HUDEP-2 (cell line): ENCODE data around the gene GRM3.

ENCODE experiments used
- DNase-seq, 76 experiments: peaks; one replicate each; lab custom pipeline; 2025; ENCODE audit not compliant: unreplicated experiment in 76 of 76; lab: John Stamatoyannopoulos, UW

The GRM3 gene

DNA sequence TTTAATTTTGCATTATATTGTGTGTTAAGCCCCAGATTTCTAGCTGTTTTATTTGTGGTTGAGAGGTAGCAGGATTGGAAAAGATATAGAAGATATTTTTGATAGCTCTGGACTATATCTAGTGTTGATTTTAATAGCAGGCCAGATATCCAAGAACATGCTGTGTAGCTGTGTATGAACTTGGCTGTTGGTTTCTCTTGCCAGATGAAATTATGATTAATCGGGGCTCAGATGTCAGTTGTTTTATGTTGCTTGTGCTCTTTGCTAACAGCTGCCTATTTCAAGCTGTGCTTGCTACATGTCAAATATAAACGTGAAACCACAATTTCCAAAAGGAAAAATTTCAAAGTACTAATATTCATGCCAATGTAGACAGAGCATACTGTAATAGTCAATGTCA lies 141.1 kb downstream of the GRM3 start:
- DNase-seq = no peak

DNA sequence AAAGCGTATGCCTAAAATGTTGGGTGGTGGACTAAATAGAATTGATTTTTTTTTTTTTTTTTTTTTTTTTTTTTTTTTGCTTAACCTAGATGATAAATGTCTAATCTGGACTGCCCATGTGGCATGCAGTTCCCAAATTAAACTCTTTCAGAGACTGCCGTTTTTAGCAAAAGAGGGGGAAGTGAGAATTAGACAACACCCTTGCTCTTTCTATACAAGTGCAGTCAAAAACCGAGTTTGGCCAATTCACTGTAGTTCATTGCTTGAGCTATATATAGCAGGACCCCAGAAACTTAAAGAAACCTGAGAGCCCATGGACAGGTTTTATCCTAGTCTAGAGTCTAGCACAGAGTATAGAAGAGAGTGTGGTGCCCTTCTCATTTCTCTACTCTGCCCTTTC lies 141.9 kb downstream of the GRM3 start:
- no peak for DNase-seq

GRCh38 chr7:86786376-86786775 lies 142.7 kb downstream of the GRM3 start:
- DNase-seq = no peak

DNA sequence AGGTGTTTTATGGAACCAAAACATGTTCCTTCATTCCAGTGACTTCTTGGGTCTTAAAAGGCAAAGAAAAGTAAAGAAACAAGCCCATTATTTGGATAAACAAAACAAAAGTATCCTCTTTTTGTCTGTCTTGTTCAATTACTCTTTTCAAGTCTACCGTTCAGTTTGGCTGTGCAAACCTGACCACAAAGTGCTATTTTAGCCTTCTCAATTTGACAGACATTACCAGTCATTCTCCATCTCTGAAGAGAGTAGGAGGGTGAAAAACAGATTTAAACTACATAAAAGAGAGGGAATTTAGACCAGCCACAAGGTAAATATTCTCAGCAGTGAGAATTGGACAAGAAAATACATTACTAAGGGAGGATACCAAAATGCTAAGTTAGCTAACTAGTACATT lies 145.2 kb downstream of the GRM3 start:
- no peak for DNase-seq

GRCh38 chr7:86790383-86790782 lies 146.7 kb downstream of the GRM3 start:
- no peak for DNase-seq

DNA sequence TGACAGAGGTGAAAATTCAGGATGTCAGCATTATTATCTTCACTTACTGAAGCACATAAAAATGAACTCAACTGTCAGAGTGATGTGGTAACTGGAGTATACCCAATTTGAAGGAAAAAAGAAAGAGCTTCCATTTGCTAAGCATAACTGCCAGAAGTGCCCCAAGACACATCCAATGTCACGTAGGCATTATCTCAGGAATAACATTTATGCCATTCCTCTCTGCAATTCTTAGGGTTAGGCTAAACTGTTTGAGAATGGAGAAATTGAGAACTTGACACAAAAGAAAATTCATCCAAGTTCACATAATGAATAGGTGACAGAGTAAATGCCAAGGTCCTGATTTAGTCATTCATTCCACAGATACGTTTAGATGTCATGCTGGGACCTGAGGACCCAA lies 148.6 kb downstream of the GRM3 start:
- no peak for DNase-seq

- DNase-seq = no peak
These were observed 149.4 kb downstream of the GRM3 start for GRCh38 chr7:86793136-86793535.

GRCh38 chr7:86814661-86815379 lies 171.1 kb downstream of the GRM3 start:
- DNase-seq = peak in 5 of 76 experiments; percentile 2 to 11 (median 5)

DNA sequence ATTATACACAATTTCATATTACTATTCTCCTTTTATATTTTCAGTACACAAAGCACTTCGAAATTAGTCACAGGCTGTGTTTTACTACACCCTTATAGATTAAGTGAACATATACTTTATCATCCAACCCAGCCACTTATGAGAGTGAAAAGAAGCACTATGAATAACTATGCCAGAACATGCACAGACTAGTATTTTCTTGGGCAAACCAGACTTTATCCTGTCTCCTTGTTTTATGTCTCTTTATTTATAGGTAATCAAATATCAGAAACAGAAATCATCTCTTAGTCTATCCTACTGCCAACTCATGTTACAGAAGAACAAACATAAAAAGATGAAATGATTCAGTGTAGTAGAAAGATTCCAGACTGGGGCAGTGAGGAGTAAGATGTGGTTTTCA lies 171.8 kb downstream of the GRM3 start:
- no peak for DNase-seq

DNA sequence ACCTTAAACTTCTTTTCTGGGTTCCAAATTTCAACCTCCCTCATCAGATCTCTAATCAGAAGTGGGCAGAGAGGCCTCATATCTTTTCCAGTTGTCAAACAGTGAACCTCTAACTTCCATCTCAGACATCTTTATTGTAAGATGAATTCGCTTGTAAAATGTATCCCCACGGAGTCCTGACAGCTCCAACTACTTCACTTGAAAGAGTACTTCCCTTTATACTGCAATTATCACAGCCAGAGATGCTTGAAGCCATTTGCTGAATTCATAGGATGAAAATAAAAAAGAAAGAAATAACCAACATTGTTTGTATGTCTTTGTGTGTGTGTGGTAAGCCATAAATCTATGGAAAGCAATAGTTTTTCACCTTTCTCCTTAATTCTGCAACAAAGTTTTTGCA lies 175.2 kb downstream of the GRM3 start:
- DNase-seq = no peak

- DNase-seq = no peak
These were observed 180.1 kb downstream of the GRM3 start for GRCh38 chr7:86823769-86824168.

GRCh38 chr7:86825264-86825663 lies 181.6 kb downstream of the GRM3 start:
- no peak for DNase-seq

DNA sequence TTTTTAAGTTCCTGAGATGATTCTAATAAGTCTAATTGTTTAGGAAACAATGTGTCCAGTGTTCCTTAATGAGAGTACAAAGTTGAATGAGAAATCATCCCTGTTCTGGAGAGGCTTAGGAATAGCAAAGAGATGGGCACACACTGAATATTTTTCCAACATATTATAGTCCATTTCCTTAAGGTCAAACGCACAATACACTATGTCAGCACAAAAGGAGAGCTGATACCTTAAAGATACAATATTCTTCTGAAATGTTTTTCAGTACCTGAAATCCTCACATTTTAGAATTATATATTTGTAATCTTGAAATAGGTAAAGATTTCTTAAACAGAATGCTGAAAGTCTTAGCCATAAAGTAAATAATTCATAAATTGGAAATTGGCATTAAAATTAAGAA lies 183.2 kb downstream of the GRM3 start:
- no peak for DNase-seq

DNA sequence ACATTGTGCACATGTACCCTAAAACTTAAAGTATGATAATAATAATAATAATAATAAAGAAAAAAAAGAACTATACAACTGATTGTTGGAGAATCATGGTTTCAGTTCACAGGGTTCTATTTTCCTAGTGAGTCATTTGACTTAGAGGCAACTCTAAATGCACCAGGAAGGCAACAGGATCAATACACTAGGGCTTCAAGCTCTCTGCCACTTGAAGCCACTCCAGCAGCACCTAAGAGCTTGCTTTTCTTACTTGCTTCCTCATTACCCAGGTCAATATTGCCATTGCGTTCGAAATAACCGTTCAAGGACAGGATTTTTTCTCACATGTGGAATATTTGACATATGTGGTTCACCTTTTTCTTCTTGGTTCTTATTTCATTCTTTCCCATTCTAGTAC lies 189.7 kb downstream of the GRM3 start:
- no peak for DNase-seq

GRCh38 chr7:86837235-86837634 lies 193.5 kb downstream of the GRM3 start:
- DNase-seq = no peak

GRCh38 chr7:86844608-86845007 lies 200.9 kb downstream of the GRM3 start:
- no peak for DNase-seq

GRCh38 chr7:86846494-86847190 lies 202.9 kb downstream of the GRM3 start:
- no peak for DNase-seq

- no peak for DNase-seq
These were observed 204.5 kb downstream of the GRM3 start for GRCh38 chr7:86848226-86848625.

DNA sequence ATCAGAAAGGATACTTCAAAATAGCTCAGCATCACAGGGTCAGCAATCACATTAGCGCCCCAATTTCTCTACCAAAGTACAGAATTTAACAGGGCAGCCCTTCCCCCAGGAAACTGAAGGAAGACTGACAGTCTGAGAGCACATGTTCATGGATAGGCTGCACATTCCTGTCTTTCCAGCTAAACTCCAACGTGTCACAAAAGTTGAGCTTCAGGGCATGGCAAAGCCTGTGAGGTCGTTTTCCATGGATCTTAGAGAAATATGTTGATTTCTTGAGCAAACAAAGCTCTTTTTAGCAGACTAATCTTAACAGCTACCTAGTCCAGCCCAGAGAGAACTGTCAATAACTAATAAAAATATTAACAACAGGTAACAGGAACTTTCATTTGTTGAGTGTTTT lies 207.9 kb downstream of the GRM3 start:
- no peak for DNase-seq

DNA sequence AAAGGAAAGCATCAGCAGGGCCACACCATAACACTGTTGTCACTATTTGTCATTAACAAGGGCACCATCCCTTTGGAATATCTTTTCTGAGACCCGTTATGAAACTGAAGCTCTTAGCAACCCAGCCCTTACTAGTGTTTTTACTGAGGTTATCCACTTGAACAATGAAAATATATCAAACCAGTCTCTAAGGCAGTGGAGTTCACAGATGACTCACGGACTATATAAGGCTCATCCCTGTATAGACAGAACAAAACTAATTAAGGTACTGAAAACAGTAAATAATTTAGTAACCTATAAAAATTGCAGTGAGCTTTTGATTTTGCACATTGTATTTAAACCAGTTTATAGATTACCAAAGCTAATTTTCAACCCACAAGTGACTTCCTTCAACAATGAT lies 219.7 kb downstream of the GRM3 start:
- no peak for DNase-seq

- no peak for DNase-seq
These were observed 223.6 kb downstream of the GRM3 start for GRCh38 chr7:86867163-86867762.

- DNase-seq = no peak
These were observed 232.4 kb downstream of the GRM3 start for GRCh38 chr7:86876146-86876545.
